ENCODE data around the gene FLNC.

FLNC gene

DNA sequence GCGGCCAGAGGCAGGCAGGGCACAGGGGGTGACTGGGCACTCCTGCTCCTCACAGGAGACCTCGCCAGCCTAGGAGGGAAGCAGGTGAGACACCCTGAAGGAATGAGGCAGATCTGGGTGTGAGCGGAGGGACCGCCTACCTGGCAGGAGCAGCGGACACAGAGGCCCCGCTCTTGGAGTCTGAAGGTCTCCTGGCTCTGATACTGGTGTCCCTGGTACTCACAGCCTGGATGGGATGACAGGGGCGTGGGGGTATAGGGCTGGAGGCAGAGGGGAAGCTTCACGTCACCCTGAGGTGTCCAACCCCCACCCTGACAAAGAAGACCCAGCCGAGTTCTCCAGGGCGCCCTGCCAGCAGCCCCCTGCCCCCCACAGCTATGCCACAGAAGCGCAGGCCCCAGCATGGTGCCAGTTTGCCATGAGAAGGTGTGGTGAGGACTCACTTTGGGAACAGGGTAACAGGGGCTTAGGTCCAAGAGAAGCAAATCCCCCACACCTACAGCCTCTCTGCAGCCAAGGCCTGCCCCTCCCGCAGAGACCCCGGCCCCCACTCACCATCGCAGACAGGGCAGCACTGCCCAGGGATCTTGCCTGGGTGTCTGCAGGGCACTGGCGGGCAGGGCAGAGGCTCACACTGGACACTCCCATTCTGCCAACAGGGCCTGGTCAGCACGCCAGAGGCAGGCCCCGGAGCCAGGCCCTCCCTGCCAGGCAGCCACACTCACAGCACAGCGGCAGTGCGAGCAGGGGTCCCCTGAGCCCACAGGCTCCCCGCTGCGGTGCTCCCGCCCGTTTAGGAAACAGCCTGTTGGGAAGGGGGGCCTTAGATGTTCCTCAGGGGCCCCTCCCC is 63.3 kb downstream of the FLNC start:
- H3K9me3 ChIP-seq = no peaks in the 10 kb centered on the region
- DNase-seq = no peak
- peaks cover 0 to 38% of the 10 kb centered on the region in 2 donors for H3K27me3 ChIP-seq
- TF ChIP-seq, protein P1, sequence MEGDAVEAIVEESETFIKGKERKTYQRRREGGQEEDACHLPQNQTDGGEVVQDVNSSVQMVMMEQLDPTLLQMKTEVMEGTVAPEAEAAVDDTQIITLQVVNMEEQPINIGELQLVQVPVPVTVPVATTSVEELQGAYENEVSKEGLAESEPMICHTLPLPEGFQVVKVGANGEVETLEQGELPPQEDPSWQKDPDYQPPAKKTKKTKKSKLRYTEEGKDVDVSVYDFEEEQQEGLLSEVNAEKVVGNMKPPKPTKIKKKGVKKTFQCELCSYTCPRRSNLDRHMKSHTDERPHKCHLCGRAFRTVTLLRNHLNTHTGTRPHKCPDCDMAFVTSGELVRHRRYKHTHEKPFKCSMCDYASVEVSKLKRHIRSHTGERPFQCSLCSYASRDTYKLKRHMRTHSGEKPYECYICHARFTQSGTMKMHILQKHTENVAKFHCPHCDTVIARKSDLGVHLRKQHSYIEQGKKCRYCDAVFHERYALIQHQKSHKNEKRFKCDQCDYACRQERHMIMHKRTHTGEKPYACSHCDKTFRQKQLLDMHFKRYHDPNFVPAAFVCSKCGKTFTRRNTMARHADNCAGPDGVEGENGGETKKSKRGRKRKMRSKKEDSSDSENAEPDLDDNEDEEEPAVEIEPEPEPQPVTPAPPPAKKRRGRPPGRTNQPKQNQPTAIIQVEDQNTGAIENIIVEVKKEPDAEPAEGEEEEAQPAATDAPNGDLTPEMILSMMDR (IDR thresholded peaks at IDR 0.05) = no peak
- no peak overlapping the region for H3K4me3 ChIP-seq
- intact Hi-C loops (cut with DNase I; ENCODE audit: low total_unique reads) = no loop called here
- H3K4me1 ChIP-seq = peaks cover 0 to 6% (median 2%) of the 10 kb centered on the region in 4 donors
- H3K36me3 ChIP-seq = no peaks in the 10 kb centered on the region
- no peak overlapping the region for H3K27ac ChIP-seq

DNA sequence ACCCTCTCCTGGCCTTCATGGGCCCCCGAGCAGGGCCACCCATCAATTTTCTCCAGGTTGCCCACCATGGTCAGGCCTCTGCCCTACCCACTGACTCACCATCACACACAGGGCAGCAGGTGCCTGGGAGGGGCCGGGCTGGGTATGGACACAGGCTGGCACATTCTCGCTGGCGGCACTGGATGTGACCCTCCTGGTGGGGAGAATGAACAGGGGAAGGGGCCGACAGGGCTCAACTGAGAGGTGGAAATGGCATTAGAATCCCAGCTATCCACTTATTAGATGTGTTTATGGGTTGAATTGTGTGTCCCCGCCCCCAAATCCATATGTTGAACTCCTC is 63.9 kb downstream of the FLNC start:
- no peak overlapping the region for H3K27ac ChIP-seq
- H3K4me3 ChIP-seq = no peak overlapping the region
- H3K9me3 ChIP-seq = no peaks in the 10 kb centered on the region
- TF ChIP-seq, protein P1 (IDR thresholded peaks at IDR 0.05) = no peak
- intact Hi-C loops (cut with DNase I; ENCODE audit: low total_unique reads) = no loop called here
- no peak for DNase-seq
- peaks cover 0 to 6% (median 2%) of the 10 kb centered on the region in 4 donors for H3K4me1 ChIP-seq
- no peaks in the 10 kb centered on the region for H3K36me3 ChIP-seq
- peaks cover 0 to 32% of the 10 kb centered on the region in 2 donors for H3K27me3 ChIP-seq

- peaks cover 0 to 24% of the 10 kb centered on the region in 2 donors for H3K27me3 ChIP-seq
Observed at GRCh38 chr7:128895320-128895719, 65.1 kb downstream of the FLNC start.

DNA sequence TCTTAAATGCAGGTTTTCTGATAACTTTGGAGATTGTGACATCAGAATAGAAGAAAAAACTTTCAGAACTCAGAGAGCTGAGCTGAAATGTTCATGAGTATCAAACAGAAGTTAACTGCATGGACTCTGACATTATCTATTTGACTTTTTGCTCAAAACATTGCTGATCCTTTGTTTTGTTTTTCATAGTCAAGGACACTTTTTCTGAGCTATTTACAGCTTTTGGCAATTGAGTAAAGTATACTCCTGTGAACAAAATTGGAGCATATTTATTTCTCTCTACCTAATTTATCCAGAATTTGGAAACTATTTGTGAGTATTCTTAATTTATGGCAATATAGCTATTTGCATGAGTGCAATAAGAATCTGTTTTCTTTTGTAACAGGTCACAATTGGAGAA is 69.2 kb downstream of the FLNC start:
- H3K4me1 ChIP-seq = no peaks in the 10 kb centered on the region
- no peaks in the 10 kb centered on the region for H3K36me3 ChIP-seq
- H3K27me3 ChIP-seq = peaks cover 0 to 9% of the 10 kb centered on the region in 2 donors
- TF ChIP-seq, protein P1 (IDR thresholded peaks at IDR 0.05) = no peak
- H3K4me3 ChIP-seq = no peak overlapping the region
- no peak for DNase-seq
- intact Hi-C loops (cut with DNase I; ENCODE audit: low total_unique reads) = no loop called here
- H3K27ac ChIP-seq = no peak overlapping the region
- H3K9me3 ChIP-seq = no peaks in the 10 kb centered on the region

More at GRCh38 chr7:128895320-128895719, 65.1 kb downstream of the FLNC start:
- H3K9me3 ChIP-seq = no peaks in the 10 kb centered on the region
- no peaks in the 10 kb centered on the region for H3K36me3 ChIP-seq
- no peak overlapping the region for H3K27ac ChIP-seq
- H3K4me3 ChIP-seq = no peak overlapping the region
- intact Hi-C loops (cut with DNase I; ENCODE audit: low total_unique reads) = no loop called here
- no peak for DNase-seq
- TF ChIP-seq, protein P1 (IDR thresholded peaks at IDR 0.05) = no peak
- H3K4me1 ChIP-seq = peaks cover 0 to 6% (median 2%) of the 10 kb centered on the region in 4 donors

DNA sequence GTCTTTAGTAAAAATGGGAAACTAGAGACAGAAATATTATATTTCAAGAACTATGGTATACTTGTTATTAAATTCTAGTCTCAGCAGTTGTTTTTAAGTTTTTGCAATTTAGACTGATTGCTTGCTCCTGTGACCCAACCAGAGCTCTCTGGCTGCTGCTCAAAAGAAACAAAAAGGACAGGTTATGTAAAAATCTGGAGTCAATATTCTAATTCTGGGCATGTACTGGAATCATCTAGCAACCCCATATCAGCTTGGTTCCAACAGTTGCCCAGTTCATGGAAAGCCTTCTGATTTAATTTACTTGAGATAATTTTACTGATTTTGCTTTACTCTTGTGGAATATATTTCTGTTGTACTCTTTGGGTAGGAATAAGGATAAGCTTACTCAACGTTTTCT is 70.0 kb downstream of the FLNC start:
- Histone ChIP-seq H3K9me3 (no peaks in the 10 kb centered on the region), H3K27me3 (peaks cover 0 to 11% of the 10 kb centered on the region in 2 donors), H3K4me1 (no peaks in the 10 kb centered on the region), H3K4me3 (no peak overlapping the region), H3K36me3 (no peaks in the 10 kb centered on the region), H3K27ac (no peak overlapping the region)
- TF ChIP-seq, protein P1 (IDR thresholded peaks at IDR 0.05) = no peak
- intact Hi-C loops (cut with DNase I; ENCODE audit: low total_unique reads) = loop anchor here (10.0 kb wide), 1 partner anchor 195 kb away; no protein-coding TSS in a partner anchor
- no peak for DNase-seq
